ENCODE results near the gene SULT6B1. TPM values are rescaled to one million over a fixed set of nuclear protein-coding genes. Genes with fewer than 3 reads are reported as not detected.

The SULT6B1 gene, protein sequence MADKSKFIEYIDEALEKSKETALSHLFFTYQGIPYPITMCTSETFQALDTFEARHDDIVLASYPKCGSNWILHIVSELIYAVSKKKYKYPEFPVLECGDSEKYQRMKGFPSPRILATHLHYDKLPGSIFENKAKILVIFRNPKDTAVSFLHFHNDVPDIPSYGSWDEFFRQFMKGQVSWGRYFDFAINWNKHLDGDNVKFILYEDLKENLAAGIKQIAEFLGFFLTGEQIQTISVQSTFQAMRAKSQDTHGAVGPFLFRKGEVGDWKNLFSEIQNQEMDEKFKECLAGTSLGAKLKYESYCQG
- total RNA-seq: not detected in 2 replicates

GRCh38 chr2:37188570-37188969 lies at the start of gene SULT6B1:
Gene SULT6B1 (minus strand): TSS chr2:37188670. CDS start chr2:37188640, 30 bp downstream.

GRCh38 chr2:37231241-37232130 lies 43.0 kb upstream of the SULT6B1 start, which contains the start of the genes CEBPZ and NDUFAF7:
Gene CEBPZ (minus strand): TSS chr2:37231596. CDS start chr2:37231567, 29 bp downstream.
Gene NDUFAF7 (plus strand): TSS chr2:37231658. CDS start chr2:37231706, 48 bp downstream.

DNA sequence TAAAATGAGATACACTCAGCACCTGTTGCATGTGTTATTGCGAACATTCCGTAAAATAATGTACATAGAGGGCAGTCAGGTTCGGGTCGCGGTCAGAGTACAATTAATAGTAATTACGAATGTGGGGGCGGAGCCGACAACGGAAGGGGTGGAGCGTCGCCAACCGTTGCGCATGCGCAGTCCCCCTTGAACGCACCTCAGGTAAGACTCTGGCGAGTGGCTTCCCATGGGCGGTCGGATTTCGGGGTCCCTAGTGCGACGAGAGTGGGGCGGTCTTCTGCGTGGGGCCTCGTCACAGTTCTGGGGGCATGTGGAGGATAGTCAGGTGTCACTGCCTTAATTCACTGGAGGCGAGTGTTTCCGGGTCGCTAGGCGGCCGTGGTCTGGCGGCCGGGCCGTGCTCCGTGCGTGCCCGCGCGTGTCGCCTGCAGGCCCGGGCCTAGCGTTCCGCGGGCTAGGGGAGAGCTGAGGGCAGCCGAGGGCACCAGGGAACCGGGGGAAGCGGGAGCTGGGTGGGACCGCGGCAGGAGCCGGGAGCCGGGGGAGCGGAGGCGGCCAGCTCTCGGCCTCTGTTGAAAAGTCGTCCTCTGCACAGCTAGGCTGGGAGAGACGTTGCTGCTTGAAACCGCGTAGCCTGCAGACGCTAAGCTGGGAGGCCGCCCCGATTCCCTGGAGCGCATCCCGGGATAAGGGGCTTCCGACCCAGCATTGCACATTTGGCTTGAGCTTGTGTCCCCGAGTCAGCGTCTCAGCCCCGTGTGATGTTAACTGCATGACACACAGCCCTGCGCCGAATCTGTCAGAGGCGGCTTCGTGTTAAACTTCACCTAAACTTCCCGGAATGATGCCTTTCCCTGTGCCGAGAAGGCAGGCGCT lies 8.1 kb upstream of the SULT6B1 start, which contains the start of gene CEBPZOS:
TSS of gene CEBPZOS (plus strand) at position 177 of the 876 bp plus-strand sequence. CDS start 3,209 bp downstream, outside the sequence.

GRCh38 chr2:37156857-37157714 lies 31.4 kb downstream of the SULT6B1 start, which contains the start of gene EIF2AK2:
Gene EIF2AK2 (minus strand): TSS chr2:37156980. CDS start chr2:37147806, 9,174 bp downstream.

Other genes starting within 250 kb of the SULT6B1 start
- gene STRN, start 222.1 kb downstream of the SULT6B1 start, total RNA-seq: 25.7 and 26.0 TPM in 2 replicates
- gene HEATR5B, start 104.3 kb downstream of the SULT6B1 start, total RNA-seq: 29.9 and 30.6 TPM in 2 replicates
- 9.4 and 10.1 TPM in 2 replicates for gene GPATCH11, start 104.2 kb downstream of the SULT6B1 start, total RNA-seq
- 60.1 and 60.3 TPM in 2 replicates for gene EIF2AK2, start 31.7 kb downstream of the SULT6B1 start, total RNA-seq
- gene CEBPZOS, start 7.8 kb upstream of the SULT6B1 start, total RNA-seq: 27.5 and 27.7 TPM in 2 replicates
- 39.7 and 50.6 TPM in 2 replicates for gene CEBPZ, start 42.9 kb upstream of the SULT6B1 start, total RNA-seq
- 14.3 and 16.3 TPM in 2 replicates for gene NDUFAF7, start 43.0 kb upstream of the SULT6B1 start, total RNA-seq
- gene PRKD3, start 136.2 kb upstream of the SULT6B1 start, total RNA-seq: 69.0 and 74.4 TPM in 2 replicates
- 10.7 and 17.5 TPM in 2 replicates for gene QPCT, start 156.0 kb upstream of the SULT6B1 start, total RNA-seq